Parietal lobe (tissue), 1 donor: ENCODE data around the gene ZBTB34. TPM values are rescaled to one million over a fixed set of nuclear protein-coding genes. Genes with fewer than 3 reads are reported as not detected.

ENCODE experiments used
- total RNA-seq: library from RNA; depleted of rRNA; stranded (reverse); fragments of >200 nt; gene quantifications from one replicate; pipeline ENCODE4 v1.2.3, GENCODE V29; 2014

The ZBTB34 gene, protein sequence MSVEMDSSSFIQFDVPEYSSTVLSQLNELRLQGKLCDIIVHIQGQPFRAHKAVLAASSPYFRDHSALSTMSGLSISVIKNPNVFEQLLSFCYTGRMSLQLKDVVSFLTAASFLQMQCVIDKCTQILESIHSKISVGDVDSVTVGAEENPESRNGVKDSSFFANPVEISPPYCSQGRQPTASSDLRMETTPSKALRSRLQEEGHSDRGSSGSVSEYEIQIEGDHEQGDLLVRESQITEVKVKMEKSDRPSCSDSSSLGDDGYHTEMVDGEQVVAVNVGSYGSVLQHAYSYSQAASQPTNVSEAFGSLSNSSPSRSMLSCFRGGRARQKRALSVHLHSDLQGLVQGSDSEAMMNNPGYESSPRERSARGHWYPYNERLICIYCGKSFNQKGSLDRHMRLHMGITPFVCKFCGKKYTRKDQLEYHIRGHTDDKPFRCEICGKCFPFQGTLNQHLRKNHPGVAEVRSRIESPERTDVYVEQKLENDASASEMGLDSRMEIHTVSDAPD
- total RNA-seq: 75.7 TPM

GRCh38 chr9:126860077-126860756, at the start of gene ZBTB34:
Gene ZBTB34 (plus strand): TSS chr9:126860639. CDS start chr9:126879400, 18,761 bp downstream.

GRCh38 chr9:126914458-126915280, 54.2 kb downstream of the ZBTB34 start, which contains the start of gene RALGPS1:
Gene RALGPS1 (plus strand): TSS chr9:126914782. CDS start chr9:126962290, 47,508 bp downstream.

Other genes with a start within 250 kb of the ZBTB34 start
- gene LMX1B, start 246.7 kb upstream of the ZBTB34 start, total RNA-seq: not detected
- gene ZBTB43, start 55.6 kb upstream of the ZBTB34 start, total RNA-seq: 19.4 TPM
- 173 TPM for gene RALGPS1, start 54.1 kb downstream of the ZBTB34 start, total RNA-seq